GM12878 (cell line): ENCODE measurements around the gene KCNQ1OT1. TPM values are rescaled to one million over a fixed set of nuclear protein-coding genes. Genes with fewer than 3 reads are reported as not detected.

Source experiments
- ATAC-seq: fragments of 200-7000 bp; cut with Tn5 transposase; 3 replicates; pipeline ENCODE4 v1.9.1; 2020; ENCODE audit warnings: mild to moderate bottlenecking, moderate library complexity
- BruUV-seq: library from RNA; stranded (reverse); fragments of 400-500 nt; replicated peaks from 2 replicates; lab custom pipeline; 2021; lab: Mats Ljungman, UMichigan
- CTCF ChIA-PET: fragments of 300-600 bp; sonication (Branson Sonifier 250); formaldehyde crosslinking; extraction: SDS; loops from one replicate; lab custom pipeline; 2021; ENCODE audit warnings: inconsistent platforms; lab: Yijun Ruan, JAX
- POLR2A ChIA-PET: fragments of 350-600 bp; formaldehyde crosslinking; extraction: SDS; loops from one replicate; lab custom pipeline; 2021; ENCODE audit warnings: inconsistent platforms; lab: Charles Lee
- RAD21 ChIA-PET: fragments of 300-600 bp; sonication (Branson Sonifier 250); formaldehyde crosslinking; loops from one replicate; lab custom pipeline; 2023; ENCODE audit warnings: antibody characterized with exemption; ENCODE audit not compliant: unreplicated experiment; lab: Charles Lee
- SMC1A ChIA-PET: fragments of 300-600 bp; sonication (Branson Sonifier 250); formaldehyde crosslinking; loops from one replicate; lab custom pipeline; 2023; ENCODE audit not compliant: unreplicated experiment, uncharacterized antibody; lab: Charles Lee
- DNase-seq: peaks from one replicate; pipeline ENCODE4 v3.0.0-alpha.2; 2011; ENCODE audit warnings: low read depth, low spot score
- FAIRE-seq: peaks from 3 replicates; lab custom pipeline; 2011; peaks lifted over from hg19 to GRCh38; lab: Jason Lieb, UNC
- H2AFZ ChIP-seq: 2 replicates; pipeline ENCODE4 v1.6.0; 2011; ENCODE audit warnings: low read depth, low read length, control low read depth; ENCODE audit not compliant: control insufficient read depth
- H3K27ac ChIP-seq: 2 replicates; pipeline ENCODE4 v1.5.1; 2011; ENCODE audit warnings: control low read depth; ENCODE audit not compliant: control insufficient read depth, insufficient read depth
- H3K27me3 ChIP-seq, 2 experiments: replicated peaks in 1 of 2; 2 replicates each; pipeline versions ENCODE4 v1.6.0 to v1.6.1; 2011; ENCODE audit warnings: low read length in 1 of 2; ENCODE audit not compliant: control insufficient read depth in 2 of 2, insufficient read depth in 2 of 2
- H3K36me3 ChIP-seq, 2 experiments: 2 replicates each; pipeline ENCODE4 v1.5.1; 2011; ENCODE audit warnings: low read length in 1 of 2; ENCODE audit not compliant: control insufficient read depth in 2 of 2, insufficient read depth in 2 of 2
- H3K4me1 ChIP-seq: 2 replicates; pipeline ENCODE4 v1.6.1; 2011; ENCODE audit warnings: mild to moderate bottlenecking, low read length, moderate library complexity, mixed read lengths; ENCODE audit not compliant: control insufficient read depth, insufficient read depth
- H3K4me2 ChIP-seq: 2 replicates; pipeline ENCODE4 v1.6.0; 2011; ENCODE audit warnings: control low read depth; ENCODE audit not compliant: control insufficient read depth, insufficient read depth
- H3K4me3 ChIP-seq: fragments of 200-600 bp; sonication (generic); 2 replicates; pipeline ENCODE4 v1.5.1; 2016
- H3K79me2 ChIP-seq: 2 replicates; pipeline ENCODE4 v1.6.0; 2011; ENCODE audit warnings: low read length; ENCODE audit not compliant: control insufficient read depth, insufficient read depth
- H3K9ac ChIP-seq: 2 replicates; pipeline ENCODE4 v1.8.0; 2011; ENCODE audit warnings: low read length, control low read depth, mixed read lengths; ENCODE audit not compliant: control insufficient read depth, insufficient read depth
- H3K9me3 ChIP-seq: replicated peaks from 3 replicates; pipeline ENCODE4 v1.5.1; 2011; ENCODE audit warnings: mild to moderate bottlenecking, low read length; ENCODE audit not compliant: control insufficient read depth, insufficient read depth
- H4K20me1 ChIP-seq: 2 replicates; pipeline ENCODE4 v1.6.0; 2011; ENCODE audit not compliant: control insufficient read depth, insufficient read depth
- ASH2L ChIP-seq: fragments of 300-600, 200-600 bp; sonication (generic); IDR thresholded peaks from 2 replicates; pipeline ENCODE4 v1.6.1; 2017; ENCODE audit warnings: low read depth, mild to moderate bottlenecking, borderline replicate concordance
- BACH1 ChIP-seq: fragments of 450-650 bp; IDR thresholded peaks from 2 replicates; pipeline ENCODE4 v1.6.1; 2017; ENCODE audit warnings: mild to moderate bottlenecking, borderline replicate concordance
- BCL11A ChIP-seq: IDR thresholded peaks from 2 replicates; pipeline ENCODE4 v1.6.1; 2011; ENCODE audit warnings: low read depth, low read length
- CTCF ChIP-seq, 3 experiments: IDR thresholded peaks in 2 of 3; conservative IDR thresholded peaks in 1 of 3; 2 replicates each; pipeline ENCODE4 v1.5.1; 2011; ENCODE audit warnings: low read depth in 3 of 3, low read length in 3 of 3, mild to moderate bottlenecking in 3 of 3, control low read depth in 2 of 3, moderate library complexity in 2 of 3, inconsistent platforms in 1 of 3, mixed read lengths in 1 of 3; ENCODE audit not compliant: control insufficient read depth in 2 of 3, insufficient read depth in 1 of 3; ENCODE audit errors: extremely low read depth in 1 of 3
- EED ChIP-seq: sonication (generic); IDR thresholded peaks from 2 replicates; pipeline ENCODE4 v1.6.1; 2016; ENCODE audit warnings: antibody characterized with exemption, low read depth
- EGR1 ChIP-seq, 2 experiments: IDR thresholded peaks; 1 replicate in 1 of 2; 2 replicates in 1 of 2; pipeline ENCODE4 v1.6.1; 2011 to 2012; ENCODE audit warnings: low read depth in 2 of 2, low read length in 2 of 2, borderline replicate concordance in 1 of 2, mild to moderate bottlenecking in 1 of 2, moderate library complexity in 1 of 2
- HDAC6 ChIP-seq: fragments of 200-600 bp; sonication (generic); IDR thresholded peaks from one replicate; pipeline ENCODE4 v1.8.0; 2017; ENCODE audit warnings: antibody characterized with exemption; ENCODE audit not compliant: unreplicated experiment
- IKZF1 ChIP-seq: fragments of 450-650 bp; conservative IDR thresholded peaks from 2 replicates; pipeline ENCODE4 v1.6.1; 2017; ENCODE audit warnings: antibody characterized with exemption, mild to moderate bottlenecking
- IRF4 ChIP-seq: IDR thresholded peaks from 2 replicates; pipeline ENCODE4 v1.6.1; 2011; ENCODE audit warnings: low read depth, low read length
- KDM1A ChIP-seq: fragments of 200-600 bp; sonication (generic); IDR thresholded peaks from 2 replicates; pipeline ENCODE4 v1.6.1; 2016; ENCODE audit warnings: borderline replicate concordance
- PML ChIP-seq: IDR thresholded peaks from 2 replicates; pipeline ENCODE4 v1.6.1; 2012; ENCODE audit warnings: low read length, inconsistent platforms
- RELB ChIP-seq: fragments of 450-650 bp; IDR thresholded peaks from 2 replicates; pipeline ENCODE4 v1.6.1; 2017; ENCODE audit warnings: low read depth, mild to moderate bottlenecking, moderate library complexity
- STAT3 ChIP-seq: IDR thresholded peaks from 2 replicates; pipeline ENCODE4 v1.6.1; 2011; ENCODE audit warnings: low read depth, low read length, improper control_type of control experiment
- SUZ12 ChIP-seq: fragments of 200-600 bp; sonication (generic); IDR thresholded peaks from one replicate; pipeline ENCODE4 v1.6.1; 2018; ENCODE audit warnings: antibody characterized with exemption, mild to moderate bottlenecking; ENCODE audit not compliant: unreplicated experiment
- whole genome bisulfite sequencing: methylation state at CpG from one replicate; pipeline ENCODE4 v1.1.6; 2016; ENCODE audit warnings: low lambda C conversion rate; ENCODE audit not compliant: insufficient replicate concordance, insufficient coverage; ENCODE audit errors: missing lambda C conversion rate; 5-methylcytosine and 5-hydroxymethylcytosine counted together
- in situ Hi-C: fragments of 300-500 bp; cut with MboI; formaldehyde crosslinking; loops from 9 replicates; pipeline ENCODE4 v1.14.3; 2018; ENCODE audit warnings: mixed read lengths
- intact Hi-C: fragments of 100-400 bp; cut with micrococcal nuclease; formaldehyde crosslinking; loops from one replicate; pipeline ENCODE4 v1.14.2; 2022; ENCODE audit not compliant: unreplicated experiment
- polyA plus RNA-seq, 11 experiments: library from polyadenylated mRNA; depleted of rRNA in 4 of 11; unstranded in 6 of 11; stranded (reverse) in 5 of 11; fragments of >200 nt; fragmentation: Nextera tagmentation in 4 of 11; fragmentation: Illumina TruSeq in 1 of 11; extraction: Ambion mirVana in 4 of 11; extraction: Trizol in 1 of 11; gene quantifications; 1 replicate in 1 of 11; 2 replicates in 10 of 11; pipeline versions ENCODE4 v1.2.1 to v1.2.3, GENCODE V29; 2011 to 2016; ENCODE audit warnings: inconsistent platforms in 2 of 11, missing spikeins in 2 of 11, low read depth in 1 of 11
- total RNA-seq, 4 experiments: library from RNA; depleted of rRNA in 3 of 4; stranded (reverse); fragments of >200 nt in 3 of 4; fragmentation: Illumina TruSeq in 1 of 4; extraction: Trizol in 1 of 4; gene quantifications; 2 replicates each; pipeline versions ENCODE4 v1.2.1 to v1.2.3, GENCODE V29; 2013 to 2021

Gene KCNQ1OT1
- total and polyA plus RNA-seq, 10 of the 15 experiments (the other 5 are each of a cell fraction or from before 2014, with no cell fraction given): 0.02 to 1.6 (median 0.41) TPM

- 91% methylated on average over 2 of the region's 2 CpGs for WGBS
These were observed 36.3 kb downstream of the KCNQ1OT1 start for GRCh38 chr11:2663506-2663905.

More at GRCh38 chr11:2663506-2663905, 36.3 kb downstream of the KCNQ1OT1 start:
- BruUV-seq: no TSS peak
- no peak for TF ChIP-seq SUZ12
- no peak for TF ChIP-seq IKZF1
- TF ChIP-seq EGR1 (IDR thresholded peaks at IDR 0.05; ENCODE audit: borderline replicate concordance in 1 of 2, low read depth in 2 of 2, low read length in 2 of 2): no peak
- no peak for TF ChIP-seq ASH2L
- no peak for TF ChIP-seq STAT3
- no peak for TF ChIP-seq BCL11A
- no peak for TF ChIP-seq EED
- TF ChIP-seq BACH1: no peak
- no peak for TF ChIP-seq PML
- TF ChIP-seq CTCF (IDR thresholded peaks at IDR 0.05 in 2 of 3, conservative IDR thresholded peaks at IDR 0.05 in 1 of 3; ENCODE audit: control insufficient read depth in 2 of 3, extremely low read depth in 1 of 3, insufficient read depth in 1 of 3, low read depth in 3 of 3, low read length in 3 of 3): no peak
- no peak for TF ChIP-seq KDM1A
- no peak for TF ChIP-seq RELB
- TF ChIP-seq IRF4: no peak
- TF ChIP-seq HDAC6: no peak
- Histone ChIP-seq H3K9ac (no peak overlapping the region), H3K9me3 (peaks cover 9% of the 10 kb centered on the region; the same call in 2 of the 3 replicates), H3K4me1 (no peaks in the 10 kb centered on the region), H2AFZ (no peak overlapping the region), H3K27me3 (no peaks in the 10 kb centered on the region), H3K4me3 (no peak overlapping the region), H3K4me2 (no peak overlapping the region), H3K27ac (no peak overlapping the region), H3K36me3 (no peaks in the 10 kb centered on the region; a peak in 2 of 4 replicates), H4K20me1 (no peaks in the 10 kb centered on the region), H3K79me2 (no peaks in the 10 kb centered on the region)
- FAIRE-seq: no peak
- in situ Hi-C loops (no loop called here), intact Hi-C loops (no loop called here)
- ChIA-PET RAD21 (no interaction called here), SMC1A (no interaction called here), POLR2A (no interaction called here), CTCF (no interaction called here)
- no peak for ATAC-seq
- DNase-seq: no peak
